Measurements from ENCODE around the gene SWT1. TPM values are rescaled to one million over a fixed set of nuclear protein-coding genes. Genes with fewer than 3 reads are reported as not detected.

SWT1 gene
- total and polyA plus RNA-seq, 2 of the 13 experiments (the other 11 are each of a cell fraction or from before 2014, with no cell fraction given) = 1.7 to 2.5 TPM

DNA sequence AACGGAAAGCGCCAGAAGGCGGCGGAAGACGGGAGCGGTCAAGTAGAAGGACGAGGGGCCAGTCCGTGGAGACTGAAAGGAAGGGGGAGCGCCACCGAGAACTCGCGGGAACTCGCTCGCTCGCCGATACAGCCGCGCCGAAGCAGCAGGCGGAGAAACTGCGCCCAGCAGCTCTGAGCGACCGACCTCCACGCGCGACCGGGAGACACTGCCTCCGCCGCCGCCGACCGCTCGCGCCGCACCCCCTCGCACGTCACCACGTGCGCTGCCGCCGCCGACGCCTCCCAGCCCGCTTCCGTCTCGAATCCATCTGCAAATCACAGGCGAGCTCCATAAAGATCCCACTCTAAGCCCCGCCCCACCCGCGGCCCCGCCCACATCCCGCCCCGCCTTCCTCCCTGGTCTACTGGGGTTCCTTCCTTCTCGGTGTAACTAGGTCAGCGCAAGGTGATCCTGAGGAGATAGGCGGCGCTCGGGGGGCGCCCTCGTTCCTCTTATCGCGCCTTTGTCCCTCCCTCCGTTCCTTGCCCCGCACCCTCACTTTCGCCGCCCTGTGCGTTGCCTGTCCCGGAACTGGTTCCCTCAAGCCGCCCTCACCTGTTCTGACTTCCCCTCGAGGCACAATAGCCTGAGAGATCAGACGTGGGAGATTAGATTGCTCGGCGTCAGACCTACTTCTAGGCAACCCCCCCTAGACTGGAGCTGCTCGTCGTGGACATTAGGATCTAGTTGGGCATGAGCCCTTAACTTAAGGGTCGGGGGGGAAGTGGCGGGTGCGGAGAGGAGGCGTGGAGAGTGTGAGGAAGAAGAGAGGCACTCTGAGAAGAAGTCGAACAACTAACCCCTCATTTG, 160.3 kb downstream of the SWT1 start, which contains the start of gene IVNS1ABP (continued):
- TF ChIP-seq, protein P1, sequence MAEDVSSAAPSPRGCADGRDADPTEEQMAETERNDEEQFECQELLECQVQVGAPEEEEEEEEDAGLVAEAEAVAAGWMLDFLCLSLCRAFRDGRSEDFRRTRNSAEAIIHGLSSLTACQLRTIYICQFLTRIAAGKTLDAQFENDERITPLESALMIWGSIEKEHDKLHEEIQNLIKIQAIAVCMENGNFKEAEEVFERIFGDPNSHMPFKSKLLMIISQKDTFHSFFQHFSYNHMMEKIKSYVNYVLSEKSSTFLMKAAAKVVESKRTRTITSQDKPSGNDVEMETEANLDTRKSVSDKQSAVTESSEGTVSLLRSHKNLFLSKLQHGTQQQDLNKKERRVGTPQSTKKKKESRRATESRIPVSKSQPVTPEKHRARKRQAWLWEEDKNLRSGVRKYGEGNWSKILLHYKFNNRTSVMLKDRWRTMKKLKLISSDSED (CRISPR knock-in tag; IDR thresholded peaks at IDR 0.05) = no peak
- TF ChIP-seq TSC22D2 (CRISPR knock-in tag; IDR thresholded peaks at IDR 0.05; ENCODE audit: borderline replicate concordance) (peak; percentile 83; the same call in 1 of the 2 replicates), ZBTB7A (CRISPR knock-in tag; IDR thresholded peaks at IDR 0.05) (no peak), ZNF253 (CRISPR knock-in tag; IDR thresholded peaks at IDR 0.05; ENCODE audit: borderline replicate concordance) (peak; percentile 64; the same call in 1 of the 2 replicates), ZNF772 (CRISPR knock-in tag; IDR thresholded peaks at IDR 0.05) (peak; percentile 68; the same call in 1 of the 2 replicates), NCOA1 (CRISPR knock-in tag; IDR thresholded peaks at IDR 0.05) (no peak), ZFP36 (IDR thresholded peaks at IDR 0.05; ENCODE audit: borderline replicate concordance, low read depth, low read length, partially characterized antibody) (no peak), ETV5 (CRISPR knock-in tag; IDR thresholded peaks at IDR 0.05; ENCODE audit: borderline replicate concordance) (no peak), SP5 (CRISPR knock-in tag; IDR thresholded peaks at IDR 0.05; ENCODE audit: borderline replicate concordance, low read depth) (peak; percentile 49; the same call in 1 of the 2 replicates), NFRKB (IDR thresholded peaks at IDR 0.05) (no peak), POLR2A (IDR thresholded peaks at IDR 0.05; ENCODE audit: insufficient read depth in 1 of 2, low read depth in 2 of 2, low read length in 2 of 2) (peak; percentile 87 to 97), ZNF337 (CRISPR knock-in tag; IDR thresholded peaks at IDR 0.05; ENCODE audit: borderline replicate concordance, low read depth) (no peak), ZNF782 (CRISPR knock-in tag; IDR thresholded peaks at IDR 0.05; ENCODE audit: borderline replicate concordance) (no peak)
- TF ChIP-seq, protein P2, sequence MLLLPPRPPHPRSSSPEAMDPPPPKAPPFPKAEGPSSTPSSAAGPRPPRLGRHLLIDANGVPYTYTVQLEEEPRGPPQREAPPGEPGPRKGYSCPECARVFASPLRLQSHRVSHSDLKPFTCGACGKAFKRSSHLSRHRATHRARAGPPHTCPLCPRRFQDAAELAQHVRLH (CRISPR knock-in tag; IDR thresholded peaks at IDR 0.05; ENCODE audit: borderline replicate concordance, low read depth) = no peak
- TF ChIP-seq, protein P3, sequence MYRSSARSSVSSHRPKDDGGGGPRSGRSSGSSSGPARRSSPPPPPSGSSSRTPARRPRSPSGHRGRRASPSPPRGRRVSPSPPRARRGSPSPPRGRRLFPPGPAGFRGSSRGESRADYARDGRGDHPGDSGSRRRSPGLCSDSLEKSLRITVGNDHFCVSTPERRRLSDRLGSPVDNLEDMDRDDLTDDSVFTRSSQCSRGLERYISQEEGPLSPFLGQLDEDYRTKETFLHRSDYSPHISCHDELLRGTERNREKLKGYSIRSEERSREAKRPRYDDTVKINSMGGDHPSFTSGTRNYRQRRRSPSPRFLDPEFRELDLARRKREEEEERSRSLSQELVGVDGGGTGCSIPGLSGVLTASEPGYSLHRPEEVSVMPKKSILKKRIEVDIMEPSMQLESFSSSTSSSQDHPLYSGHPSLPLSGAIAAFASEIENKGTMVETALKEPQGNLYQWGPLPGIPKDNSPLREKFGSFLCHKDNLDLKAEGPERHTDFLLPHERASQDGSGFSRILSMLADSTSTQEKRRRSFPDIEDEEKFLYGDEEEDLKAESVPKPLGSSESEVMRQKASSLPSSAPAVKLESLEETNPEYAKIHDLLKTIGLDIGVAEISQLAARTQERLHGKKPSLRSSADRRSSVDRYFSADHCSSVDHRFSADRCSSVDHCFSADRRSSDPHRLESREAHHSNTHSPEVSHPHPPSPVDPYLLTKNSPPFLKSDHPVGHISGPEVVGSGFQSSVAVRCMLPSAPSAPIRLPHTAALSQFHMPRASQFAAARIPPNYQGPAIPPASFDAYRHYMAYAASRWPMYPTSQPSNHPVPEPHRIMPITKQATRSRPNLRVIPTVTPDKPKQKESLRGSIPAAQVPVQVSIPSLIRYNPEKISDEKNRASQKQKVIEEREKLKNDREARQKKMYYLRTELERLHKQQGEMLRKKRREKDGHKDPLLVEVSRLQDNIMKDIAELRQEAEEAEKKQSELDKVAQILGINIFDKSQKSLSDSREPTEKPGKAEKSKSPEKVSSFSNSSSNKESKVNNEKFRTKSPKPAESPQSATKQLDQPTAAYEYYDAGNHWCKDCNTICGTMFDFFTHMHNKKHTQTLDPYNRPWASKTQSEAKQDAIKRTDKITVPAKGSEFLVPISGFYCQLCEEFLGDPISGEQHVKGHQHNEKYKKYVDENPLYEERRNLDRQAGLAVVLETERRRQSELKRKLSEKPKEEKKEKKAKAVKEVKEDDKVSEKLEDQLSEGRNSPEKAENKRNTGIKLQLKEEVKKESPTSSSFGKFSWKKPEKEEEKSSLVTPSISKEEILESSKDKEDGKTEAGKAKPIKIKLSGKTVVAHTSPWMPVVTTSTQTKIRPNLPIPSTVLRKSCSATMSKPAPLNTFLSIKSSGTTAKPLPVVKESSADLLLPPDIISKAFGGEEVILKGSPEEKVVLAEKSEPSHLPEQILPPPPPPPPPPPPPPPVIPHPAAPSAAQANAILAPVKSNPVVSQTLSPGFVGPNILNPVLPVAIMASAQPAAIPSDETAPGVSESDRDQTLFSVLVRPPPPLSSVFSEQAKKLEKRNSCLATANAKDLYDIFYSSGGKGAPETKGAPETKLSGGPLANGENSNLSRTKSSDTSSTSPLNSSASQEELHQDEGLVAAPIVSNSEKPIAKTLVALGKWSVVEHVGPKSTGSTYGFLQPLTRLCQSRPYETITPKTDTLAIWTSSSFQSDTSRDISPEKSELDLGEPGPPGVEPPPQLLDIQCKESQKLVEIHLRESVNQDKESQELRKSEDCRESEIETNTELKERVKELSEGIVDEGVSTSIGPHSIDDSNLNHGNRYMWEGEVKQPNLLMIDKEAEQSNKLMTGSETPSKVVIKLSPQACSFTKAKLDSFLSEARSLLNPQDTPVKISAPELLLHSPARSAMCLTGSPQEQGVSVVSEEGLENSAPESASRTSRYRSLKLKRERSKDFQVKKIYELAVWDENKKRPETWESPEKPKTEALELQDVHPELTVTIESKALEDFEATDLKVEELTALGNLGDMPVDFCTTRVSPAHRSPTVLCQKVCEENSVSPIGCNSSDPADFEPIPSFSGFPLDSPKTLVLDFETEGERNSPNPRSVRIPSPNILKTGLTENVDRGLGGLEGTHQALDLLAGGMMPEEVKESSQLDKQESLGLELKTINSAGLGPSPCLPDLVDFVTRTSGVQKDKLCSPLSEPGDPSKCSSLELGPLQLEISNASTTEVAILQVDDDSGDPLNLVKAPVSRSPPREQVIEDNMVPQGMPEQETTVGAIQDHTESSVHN (CRISPR knock-in tag; IDR thresholded peaks at IDR 0.05) = no peak
- TF ChIP-seq, protein P4, sequence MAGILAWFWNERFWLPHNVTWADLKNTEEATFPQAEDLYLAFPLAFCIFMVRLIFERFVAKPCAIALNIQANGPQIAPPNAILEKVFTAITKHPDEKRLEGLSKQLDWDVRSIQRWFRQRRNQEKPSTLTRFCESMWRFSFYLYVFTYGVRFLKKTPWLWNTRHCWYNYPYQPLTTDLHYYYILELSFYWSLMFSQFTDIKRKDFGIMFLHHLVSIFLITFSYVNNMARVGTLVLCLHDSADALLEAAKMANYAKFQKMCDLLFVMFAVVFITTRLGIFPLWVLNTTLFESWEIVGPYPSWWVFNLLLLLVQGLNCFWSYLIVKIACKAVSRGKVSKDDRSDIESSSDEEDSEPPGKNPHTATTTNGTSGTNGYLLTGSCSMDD (CRISPR knock-in tag; IDR thresholded peaks at IDR 0.05) = no peak

All from HepG2 (cell line).